Mucosa of descending colon (tissue), 3 donors: Measurements from ENCODE around the gene SCCPDH. TPM values are rescaled to one million over a fixed set of nuclear protein-coding genes. Genes with fewer than 3 reads are reported as not detected.

Experiments
- ATAC-seq: fragments of 200-7000 bp; cut with Tn5 transposase; one replicate; pipeline ENCODE4 v1.9.1; 2020; ENCODE audit warnings: mild to moderate bottlenecking, moderate library complexity
- DNase-seq, 3 donors: peaks; one replicate each; pipeline ENCODE4 v3.0.0-alpha.2; 2020
- H3K36me3 ChIP-seq: fragments of 200-600 bp; one replicate; pipeline ENCODE4 v1.8.0; 2021; ENCODE audit warnings: low read depth, mild to moderate bottlenecking
- H3K4me1 ChIP-seq: fragments of 200-600 bp; one replicate; pipeline ENCODE4 v1.8.0; 2021; ENCODE audit warnings: low read depth, mild to moderate bottlenecking
- H3K4me3 ChIP-seq: fragments of 200-600 bp; one replicate; pipeline ENCODE4 v1.8.0; 2021; ENCODE audit warnings: mild to moderate bottlenecking
- H3K9me3 ChIP-seq: fragments of 200-600 bp; one replicate; pipeline ENCODE4 v1.8.0; 2021; ENCODE audit warnings: mild to moderate bottlenecking
- CTCF ChIP-seq: fragments of 200-600 bp; IDR thresholded peaks from one replicate; pipeline ENCODE4 v1.8.0; 2022; ENCODE audit warnings: antibody characterized with exemption, mild to moderate bottlenecking
- intact Hi-C, 2 donors: fragments of 100-400 bp; cut with DNase I in 1 of 2; cut with micrococcal nuclease in 1 of 2; formaldehyde crosslinking; loops; one replicate each; pipeline versions ENCODE4 v1.11.0 to v1.11.1; 2022; cut with DNase I, micrococcal nuclease
- total RNA-seq, 3 donors: library from RNA; stranded (reverse); fragmentation: NEBNext Ultra II Directional in 2 of 3; extraction: Animal tissue kit (Norgen Biotek cat#: 25700) in 2 of 3; gene quantifications; one replicate each; pipeline versions ENCODE4 v1.2.1 to v1.2.4, GENCODE V29; 2021 to 2023
- donor health status: DM: no; HTN: no; CAD: no; lungs with moderate emphysema.
- donor health status: DM: no; HTN: no; CAD: no.
- donor health status: DM: no; HTN: yes; CAD: no.

Gene SCCPDH
- total RNA-seq, 3 donors from 2014 or later = 15.5 to 31.5 (median 27.5) TPM

- intact Hi-C loops = no loop called here
- TF ChIP-seq CTCF = no peak
- H3K4me3 ChIP-seq = no peak overlapping the region
- ATAC-seq = no peak
- H3K4me1 ChIP-seq = no peaks in the 10 kb centered on the region
- no peaks in the 10 kb centered on the region for H3K36me3 ChIP-seq
- DNase-seq = no peak
- no peaks in the 10 kb centered on the region for H3K9me3 ChIP-seq
Measured at GRCh38 chr1:246797597-246797996, 73.4 kb downstream of the SCCPDH start.

- TF ChIP-seq CTCF = no peak
- no peaks in the 10 kb centered on the region for H3K4me1 ChIP-seq
- intact Hi-C loops = no loop called here
- H3K36me3 ChIP-seq = no peaks in the 10 kb centered on the region
- H3K9me3 ChIP-seq = no peaks in the 10 kb centered on the region
- ATAC-seq (no peak), DNase-seq (no peak)
- no peak overlapping the region for H3K4me3 ChIP-seq
Measured at GRCh38 chr1:246798107-246798506, 73.9 kb downstream of the SCCPDH start.

- Histone ChIP-seq H3K36me3 (no peaks in the 10 kb centered on the region), H3K4me3 (no peak overlapping the region), H3K4me1 (no peaks in the 10 kb centered on the region), H3K9me3 (no peaks in the 10 kb centered on the region)
- intact Hi-C loops = no loop called here
- DNase-seq (no peak), ATAC-seq (no peak)
- no peak for TF ChIP-seq CTCF
Measured at GRCh38 chr1:246798606-246799496, 74.6 kb downstream of the SCCPDH start.

- no peak for DNase-seq
- no peak for TF ChIP-seq CTCF
- Histone ChIP-seq H3K4me1 (no peaks in the 10 kb centered on the region), H3K4me3 (no peak overlapping the region), H3K36me3 (no peaks in the 10 kb centered on the region), H3K9me3 (no peaks in the 10 kb centered on the region)
- intact Hi-C loops = no loop called here
- ATAC-seq = peak; percentile 30
Measured at GRCh38 chr1:246800356-246800755, 76.1 kb downstream of the SCCPDH start.

- intact Hi-C loops = no loop called here
- H3K36me3 ChIP-seq = no peaks in the 10 kb centered on the region
- no peak for TF ChIP-seq CTCF
- H3K4me3 ChIP-seq = no peak overlapping the region
- H3K4me1 ChIP-seq = no peaks in the 10 kb centered on the region
- DNase-seq (no peak), ATAC-seq (no peak)
- no peaks in the 10 kb centered on the region for H3K9me3 ChIP-seq
Measured at GRCh38 chr1:246800756-246801155, 76.5 kb downstream of the SCCPDH start.
